GM21515 (cell line): ENCODE measurements around the gene GREB1L.
"Not testable (repeated sequence)": the region's sequence is repeated elsewhere in the genome, so short reads cannot be mapped to it uniquely, and the experiment has no call there.

ENCODE experiments used
- ATAC-seq: cut with Tn5 transposase; IDR thresholded peaks from one replicate; pipeline ENCODE4 v1.9.1; 2021; ENCODE audit not compliant: unreplicated experiment

Gene GREB1L

GRCh38 chr18:21262979-21263378, 20.9 kb downstream of the GREB1L start:
- no peak for ATAC-seq

DNA sequence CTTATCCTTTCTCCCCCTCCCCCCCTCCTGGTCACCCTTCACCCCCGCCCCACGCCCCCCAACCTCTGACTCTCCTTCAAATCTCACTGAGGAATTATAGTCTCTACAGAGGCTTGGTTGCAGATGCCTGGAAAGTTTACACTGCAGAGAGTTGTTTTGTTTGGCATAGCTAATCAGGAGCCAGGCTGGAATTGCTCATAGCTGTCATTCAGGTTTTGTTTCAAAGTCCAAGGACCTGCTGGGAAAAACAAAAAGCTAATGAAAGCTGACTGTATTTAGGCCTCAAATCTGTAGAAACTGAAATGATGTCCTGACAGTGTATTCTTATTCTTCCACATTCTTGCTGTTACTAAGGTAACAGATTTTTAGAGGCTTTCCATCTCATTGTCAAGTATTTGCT, 22.6 kb downstream of the GREB1L start:
- no peak for ATAC-seq

DNA sequence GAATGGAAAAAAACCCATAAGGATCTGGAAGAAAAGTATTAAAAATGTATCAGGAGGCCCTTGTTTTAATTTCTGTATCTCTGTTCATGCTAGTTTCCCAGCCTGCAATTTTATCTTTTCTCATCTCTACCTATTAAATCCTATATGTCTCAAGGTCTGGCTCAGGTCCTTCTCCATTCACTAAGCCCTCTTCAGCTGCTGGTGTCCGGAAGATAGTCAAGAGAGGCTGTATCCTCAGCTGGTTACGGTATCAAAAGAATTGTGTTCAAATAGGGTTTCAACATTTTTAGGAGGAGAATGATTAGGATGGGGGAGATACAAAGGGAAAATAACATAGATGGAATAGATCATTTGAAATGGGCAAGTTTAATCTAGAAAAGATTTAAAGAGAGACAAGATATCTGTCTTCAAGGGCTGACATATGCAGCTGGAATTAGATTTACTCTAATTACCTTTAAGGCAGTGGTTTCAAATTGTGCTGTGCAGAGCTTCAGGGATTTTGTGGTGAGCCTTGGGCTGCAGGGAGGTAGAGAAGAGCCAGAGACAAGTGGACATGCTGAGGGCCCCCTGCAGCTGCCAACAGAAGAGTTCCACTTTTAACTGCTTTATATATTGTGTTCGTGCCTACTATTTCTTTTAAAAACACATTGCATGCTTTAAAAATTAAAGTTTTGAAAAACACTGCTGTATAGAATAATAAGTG, 24.1 kb downstream of the GREB1L start:
- ATAC-seq, result no peak

DNA sequence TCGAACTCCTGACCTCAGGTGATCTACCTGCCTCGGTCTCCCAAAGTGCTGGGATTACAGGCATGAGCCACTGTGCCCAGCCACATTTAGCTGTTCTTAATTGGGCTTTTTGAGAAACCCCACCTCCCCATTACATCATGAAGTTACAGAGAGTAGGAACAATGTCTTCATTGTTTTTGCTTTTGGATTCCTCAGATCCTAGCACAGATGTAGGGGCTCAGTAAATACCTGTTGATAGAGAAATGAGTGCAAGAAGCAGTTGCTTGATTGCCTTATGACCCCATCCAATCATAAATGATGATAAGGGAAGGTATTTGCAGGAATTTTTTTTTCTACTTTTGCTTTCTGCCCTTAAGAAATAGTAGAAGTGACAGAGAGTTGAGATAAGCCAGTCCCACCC, 25.4 kb downstream of the GREB1L start:
- no peak for ATAC-seq

- ATAC-seq, result no peak
Observed at GRCh38 chr18:21269349-21269748, 27.3 kb downstream of the GREB1L start.

DNA sequence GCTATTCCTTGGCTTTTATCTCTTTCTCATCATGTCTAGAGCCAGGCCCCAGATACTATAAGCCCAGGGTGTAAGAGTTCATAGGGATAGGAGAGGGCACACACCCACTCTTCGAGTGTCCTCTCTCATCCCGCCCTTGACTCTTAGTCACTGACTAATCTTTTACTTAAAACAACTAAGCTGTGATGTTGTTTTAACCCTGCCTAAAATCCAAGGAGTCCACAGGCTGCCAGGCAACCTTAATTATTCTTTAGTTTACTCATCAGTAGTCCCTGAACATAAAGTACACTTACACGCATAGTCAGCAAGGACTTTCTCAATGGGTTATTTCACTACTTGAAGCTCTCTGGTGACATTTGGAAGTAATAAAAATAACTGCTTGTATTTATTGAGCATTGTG, 28.4 kb downstream of the GREB1L start:
- ATAC-seq, result no peak

- ATAC-seq, result no peak
Observed at GRCh38 chr18:21272016-21272579, 30.1 kb downstream of the GREB1L start.

GRCh38 chr18:21273568-21273967, 31.5 kb downstream of the GREB1L start:
- no peak for ATAC-seq

- ATAC-seq, result no peak
Observed at GRCh38 chr18:21275645-21276044, 33.6 kb downstream of the GREB1L start.

DNA sequence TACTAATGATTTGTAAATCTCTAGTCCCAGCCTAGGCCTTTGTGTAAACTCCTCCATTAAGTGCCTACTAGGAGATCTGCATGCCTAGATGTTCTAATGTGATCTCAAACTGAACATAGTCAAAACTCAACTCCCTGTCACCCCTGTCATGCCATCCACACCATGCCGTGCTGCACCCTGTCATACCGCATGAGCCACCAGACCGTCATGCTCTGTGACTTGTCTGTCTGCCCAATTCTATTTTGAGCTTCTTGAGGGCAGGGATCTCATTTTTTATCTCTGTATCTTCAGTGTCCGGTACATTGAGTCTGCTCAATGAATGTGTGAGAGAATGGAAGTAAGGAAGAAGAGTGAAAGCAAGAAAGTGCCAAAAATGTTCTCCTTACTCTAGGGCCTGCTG, 35.5 kb downstream of the GREB1L start:
- ATAC-seq, result no peak

DNA sequence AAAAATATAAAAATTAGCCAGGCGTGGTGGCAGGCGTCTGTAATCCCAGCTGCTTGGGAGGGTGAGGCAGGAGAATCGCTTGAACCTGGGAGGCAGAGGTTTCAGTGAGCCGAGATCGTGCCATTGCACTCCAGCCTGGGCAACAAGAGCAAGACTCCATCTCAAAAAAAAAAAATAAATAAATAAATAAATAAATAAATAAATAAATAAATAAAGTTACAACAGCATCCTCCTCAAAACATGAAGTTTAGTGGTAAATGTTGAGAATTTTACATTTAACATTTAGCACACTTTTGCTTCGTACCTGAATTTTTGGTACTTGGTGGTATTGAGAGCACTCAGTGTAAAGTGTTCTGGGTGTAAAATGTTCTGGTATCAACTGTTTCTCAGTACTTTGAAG, 36.2 kb downstream of the GREB1L start:
- ATAC-seq, result not testable (repeated sequence)

DNA sequence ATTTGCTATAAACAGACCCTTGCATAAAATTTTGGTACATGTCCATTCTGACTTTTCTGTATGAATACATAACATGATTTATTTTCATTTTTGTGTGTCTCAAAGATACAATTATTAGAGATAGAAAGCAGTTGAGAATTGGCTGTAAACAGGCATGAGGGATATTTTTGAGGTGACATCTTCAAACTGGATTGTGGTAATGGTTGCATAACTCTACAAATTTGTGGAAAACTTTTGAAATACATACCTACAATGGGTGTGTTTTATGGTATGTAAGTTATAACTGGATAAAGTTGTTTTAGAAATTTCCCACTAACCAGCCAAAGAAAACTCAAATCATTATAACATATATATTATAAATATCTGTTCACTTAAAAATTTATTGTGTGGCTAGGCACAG, 39.6 kb downstream of the GREB1L start:
- ATAC-seq, result no peak

- ATAC-seq, result no peak
Observed at GRCh38 chr18:21284540-21284939, 42.5 kb downstream of the GREB1L start.

DNA sequence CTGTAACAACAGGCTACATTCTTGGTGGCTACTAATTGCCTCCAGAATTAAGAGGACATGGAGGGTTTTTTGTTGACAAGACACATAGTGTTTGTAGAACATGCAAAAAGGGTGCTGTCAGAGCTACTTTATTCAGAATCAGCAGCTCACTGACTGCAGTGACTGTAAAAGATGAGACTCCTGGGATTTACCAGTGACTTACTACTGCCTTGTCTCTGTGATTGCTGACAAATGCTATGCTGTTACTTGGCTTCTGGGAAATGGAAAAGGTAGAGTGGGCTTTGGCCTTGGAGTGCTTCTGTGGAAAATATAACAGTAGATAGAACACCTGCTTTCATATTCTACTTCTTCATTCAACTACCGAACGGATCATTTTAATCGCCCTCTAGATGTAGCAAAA, 47.8 kb downstream of the GREB1L start:
- ATAC-seq, result no peak

- no peak for ATAC-seq
Observed at GRCh38 chr18:21291106-21291505, 49.1 kb downstream of the GREB1L start.

DNA sequence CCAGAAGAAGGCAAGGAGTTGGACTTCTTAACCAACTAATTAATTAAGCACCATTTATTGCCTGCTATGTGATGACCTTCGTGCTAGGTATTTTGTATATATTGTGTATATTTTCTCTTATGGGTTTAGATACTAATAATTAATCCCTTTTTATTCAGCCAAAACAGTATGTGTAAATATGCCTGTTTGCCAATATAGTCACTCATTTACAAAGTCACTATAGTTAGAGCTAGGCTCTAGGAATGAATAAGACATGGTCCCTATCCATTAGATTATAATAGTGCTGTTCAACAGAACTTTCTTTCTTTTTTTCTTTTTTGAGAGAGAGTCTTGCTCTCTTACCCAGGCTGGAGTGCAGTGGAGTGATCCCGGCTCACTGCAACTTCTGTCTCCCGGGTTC, 51.4 kb downstream of the GREB1L start:
- no peak for ATAC-seq

GRCh38 chr18:21295101-21295500, 53.1 kb downstream of the GREB1L start:
- no peak for ATAC-seq

GRCh38 chr18:21296045-21296444, 54.0 kb downstream of the GREB1L start:
- ATAC-seq, result no peak

- no peak for ATAC-seq
Observed at GRCh38 chr18:21298351-21298750, 56.3 kb downstream of the GREB1L start.

DNA sequence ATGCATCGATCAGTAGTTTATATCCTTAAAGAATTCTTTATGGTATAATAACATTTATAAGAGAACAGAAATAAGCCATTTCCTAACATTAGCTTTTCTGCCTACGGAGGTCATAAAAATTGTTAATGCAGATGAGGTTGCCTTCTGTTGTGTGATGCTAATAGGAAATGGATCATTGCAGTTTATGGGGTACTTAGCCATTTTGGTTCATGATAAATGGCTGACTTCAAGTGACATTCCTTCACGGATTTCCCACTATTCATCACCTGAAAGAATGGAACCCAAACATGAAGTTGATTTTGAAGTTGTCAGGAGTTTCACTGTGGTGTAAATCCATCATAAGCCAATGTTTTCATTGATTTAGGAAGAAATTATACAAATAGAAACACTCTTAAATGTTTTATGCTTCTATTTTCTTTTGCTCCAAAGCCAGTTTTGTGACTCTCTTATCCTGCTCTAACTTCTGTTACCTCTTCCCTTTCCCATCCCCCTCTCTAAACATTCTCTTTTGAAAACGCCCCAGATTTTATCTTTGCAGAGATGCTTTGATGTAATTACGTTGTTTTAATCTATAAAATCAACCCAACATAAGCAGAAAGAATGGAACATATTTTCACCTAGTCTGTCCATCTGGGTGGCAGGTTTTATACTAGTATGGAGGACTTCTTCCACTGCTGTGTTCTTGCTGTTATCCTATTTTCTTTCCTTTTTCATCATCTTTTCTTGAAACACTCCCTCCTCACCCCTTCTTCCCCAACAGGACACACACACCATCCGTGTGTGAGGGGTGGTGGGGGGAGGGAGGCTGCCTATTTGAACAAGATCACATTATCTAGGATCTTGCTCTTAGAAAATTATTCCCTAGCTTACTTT, 58.2 kb downstream of the GREB1L start:
- no peak for ATAC-seq

DNA sequence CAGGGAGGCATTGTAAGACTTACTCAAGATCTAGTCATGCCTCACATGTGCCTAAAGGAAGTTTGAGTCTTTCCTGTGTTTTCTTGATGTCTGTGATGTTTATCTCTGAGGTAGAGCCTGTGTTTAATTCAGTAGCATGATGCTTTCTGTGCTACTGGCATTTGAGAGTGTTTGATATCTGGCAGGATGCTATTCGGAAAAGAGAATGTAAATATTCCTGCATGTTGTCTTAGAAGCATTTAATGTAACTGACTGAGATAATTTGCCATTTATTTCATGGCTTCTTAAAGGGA, 58.8 kb downstream of the GREB1L start:
- no peak for ATAC-seq

GRCh38 chr18:21303445-21303844, 61.4 kb downstream of the GREB1L start:
- no peak for ATAC-seq
